ENCODE measurements around the gene PHKB.

DNA sequence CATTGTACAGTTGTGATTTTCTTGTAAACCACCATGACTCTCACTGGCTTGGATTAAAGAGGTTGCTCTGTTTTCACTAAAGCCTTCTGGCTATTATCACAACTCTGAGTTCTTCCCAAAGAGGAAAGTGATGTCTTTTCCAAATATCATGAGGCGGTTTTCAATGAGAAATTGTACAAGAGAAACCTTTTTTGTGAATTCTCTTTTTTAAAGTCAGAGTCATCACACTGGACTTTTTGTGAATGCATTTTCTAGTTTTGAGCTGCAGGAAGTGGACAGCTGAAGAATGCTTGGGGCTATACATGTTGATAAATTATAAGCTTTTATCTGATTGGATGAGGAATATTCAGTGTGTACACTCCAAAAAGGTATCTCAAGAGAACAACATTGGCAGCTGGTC lies 100.2 kb downstream of the PHKB start:
- TF ChIP-seq, protein P1, sequence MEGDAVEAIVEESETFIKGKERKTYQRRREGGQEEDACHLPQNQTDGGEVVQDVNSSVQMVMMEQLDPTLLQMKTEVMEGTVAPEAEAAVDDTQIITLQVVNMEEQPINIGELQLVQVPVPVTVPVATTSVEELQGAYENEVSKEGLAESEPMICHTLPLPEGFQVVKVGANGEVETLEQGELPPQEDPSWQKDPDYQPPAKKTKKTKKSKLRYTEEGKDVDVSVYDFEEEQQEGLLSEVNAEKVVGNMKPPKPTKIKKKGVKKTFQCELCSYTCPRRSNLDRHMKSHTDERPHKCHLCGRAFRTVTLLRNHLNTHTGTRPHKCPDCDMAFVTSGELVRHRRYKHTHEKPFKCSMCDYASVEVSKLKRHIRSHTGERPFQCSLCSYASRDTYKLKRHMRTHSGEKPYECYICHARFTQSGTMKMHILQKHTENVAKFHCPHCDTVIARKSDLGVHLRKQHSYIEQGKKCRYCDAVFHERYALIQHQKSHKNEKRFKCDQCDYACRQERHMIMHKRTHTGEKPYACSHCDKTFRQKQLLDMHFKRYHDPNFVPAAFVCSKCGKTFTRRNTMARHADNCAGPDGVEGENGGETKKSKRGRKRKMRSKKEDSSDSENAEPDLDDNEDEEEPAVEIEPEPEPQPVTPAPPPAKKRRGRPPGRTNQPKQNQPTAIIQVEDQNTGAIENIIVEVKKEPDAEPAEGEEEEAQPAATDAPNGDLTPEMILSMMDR (IDR thresholded peaks at IDR 0.05; ENCODE audit: low read depth, low read length, poor library complexity, severe bottlenecking) = no peak
- TF ChIP-seq EZH2phosphoT487 (IDR thresholded peaks at IDR 0.05; ENCODE audit: borderline replicate concordance, low read length) = no peak

All from DOHH2 (cell line).